ENCODE results near the gene OR2M2. TPM values are rescaled to one million over a fixed set of nuclear protein-coding genes. Genes with fewer than 3 reads are reported as not detected.

Gene OR2M2
- total RNA-seq (not detected), polyA plus RNA-seq (not detected), total RNA-seq (0 to 0.09 (median 0) reads per million in 6 experiments)

DNA sequence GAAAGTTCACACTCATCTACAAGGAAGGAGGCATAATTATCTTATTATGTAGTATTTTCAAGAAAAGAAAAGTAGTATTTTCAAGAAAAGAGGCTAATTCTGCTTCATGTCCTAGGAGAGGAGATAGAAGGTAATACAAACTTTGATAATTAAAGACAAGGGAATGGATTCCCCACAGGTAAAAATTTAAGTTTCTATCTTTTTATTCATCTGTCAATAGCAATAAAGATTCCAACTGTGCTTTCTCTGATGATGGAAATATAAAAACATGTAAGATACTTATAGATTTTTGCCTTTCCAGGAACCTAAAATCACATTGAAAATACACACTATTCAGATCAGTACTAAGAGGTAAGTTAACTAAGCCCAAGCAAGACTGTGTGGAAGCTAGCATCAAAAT, at the start of gene OR2M2:
OR2M2 (plus strand) TSS at position 301 of the 400 bp plus-strand sequence. CDS start 5,165 bp downstream, outside the sequence.
- Mint-ChIP-seq H3K9me3 (peaks cover 0 to 2% (median 0%) of the 10 kb centered on the region in 9 donors), H3K4me1 (no peaks in the 10 kb centered on the region), H3K27me3 (no peaks in the 10 kb centered on the region), H3K36me3 (peaks cover 0 to 3% (median 0%) of the 10 kb centered on the region in 3 donors), H3K27ac (no peak within 1 kb of the TSS), H3K4me3 (no peak within 1 kb of the TSS)
- POLR2A ChIA-PET = no interaction called here
- DNase-seq (no peak), ATAC-seq (no peak)

- POLR2A ChIA-PET = no interaction called here
- H3K27ac Mint-ChIP-seq = no peak overlapping the region
Observed at GRCh38 chr1:248127653-248128052, 47.0 kb upstream of the OR2M2 start.

DNA sequence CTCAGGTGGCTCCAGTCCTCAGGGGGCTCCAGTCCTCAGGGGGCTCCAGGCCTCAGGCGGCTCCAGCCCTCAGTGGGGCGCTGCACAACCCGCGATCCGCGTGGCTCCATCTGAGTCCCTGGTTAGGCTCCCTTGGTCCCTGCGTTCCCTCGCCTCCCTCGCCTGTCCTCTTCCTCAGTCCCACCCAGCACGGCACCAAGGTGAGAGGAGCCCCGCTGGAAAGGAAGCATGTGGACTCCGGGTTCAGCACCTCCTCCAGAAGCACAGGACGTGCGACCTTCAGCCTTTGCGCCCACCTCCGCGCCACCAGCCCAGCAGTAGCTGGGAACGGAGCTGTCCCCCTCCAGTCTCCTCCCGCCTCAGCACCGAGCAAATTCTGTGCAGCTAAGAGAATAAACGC, 37.8 kb upstream of the OR2M2 start:
- Mint-ChIP-seq H3K27ac (no peak overlapping the region), H3K36me3 (peaks cover 0 to 8% (median 0%) of the 10 kb centered on the region in 3 donors), H3K9me3 (peaks cover 3 to 24% (median 10%) of the 10 kb centered on the region in 9 donors), H3K4me3 (no peak overlapping the region), H3K4me1 (no peaks in the 10 kb centered on the region), H3K27me3 (peaks cover 0 to 6% (median 0%) of the 10 kb centered on the region in 5 donors)
- ATAC-seq (no peak), DNase-seq (peak in 1 of 10 donors; percentile 38)
- POLR2A ChIA-PET = no interaction called here

More at GRCh38 chr1:248127653-248128052, 47.0 kb upstream of the OR2M2 start:
- H3K27me3 Mint-ChIP-seq = peaks cover 0 to 17% (median 1%) of the 10 kb centered on the region in 5 donors
- peaks cover 4 to 68% (median 24%) of the 10 kb centered on the region in 9 donors for H3K9me3 Mint-ChIP-seq
- DNase-seq = no peak
- ATAC-seq = no peak
- H3K4me3 Mint-ChIP-seq = no peak overlapping the region
- H3K36me3 Mint-ChIP-seq = peaks cover 0 to 4% (median 1%) of the 10 kb centered on the region in 3 donors
- H3K4me1 Mint-ChIP-seq = no peaks in the 10 kb centered on the region

DNA sequence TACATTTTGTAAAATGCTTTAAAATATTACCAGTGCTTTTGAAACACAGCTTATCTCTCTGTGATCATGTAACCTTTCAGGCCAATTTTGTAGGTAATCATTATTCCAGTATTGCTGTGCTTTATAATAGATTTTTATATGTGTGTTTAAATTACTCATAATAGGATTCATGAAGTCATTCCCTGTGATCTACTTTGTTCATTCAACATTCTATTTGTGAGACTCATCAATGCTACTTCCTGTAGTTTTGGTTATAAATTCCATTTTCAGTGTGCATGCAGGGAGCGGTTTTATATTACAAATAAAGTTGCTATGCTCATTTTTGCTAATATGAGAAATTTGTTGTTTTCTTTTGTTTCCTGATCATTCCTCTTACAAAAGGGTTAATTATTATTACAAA, 33.8 kb upstream of the OR2M2 start:
- DNase-seq (no peak), ATAC-seq (no peak)
- Mint-ChIP-seq H3K4me3 (no peak overlapping the region), H3K9me3 (peaks cover 0 to 11% (median 4%) of the 10 kb centered on the region in 9 donors), H3K4me1 (no peaks in the 10 kb centered on the region), H3K27me3 (peaks cover 0 to 12% (median 0%) of the 10 kb centered on the region in 5 donors), H3K36me3 (no peaks in the 10 kb centered on the region), H3K27ac (no peak overlapping the region)
- POLR2A ChIA-PET = no interaction called here

DNA sequence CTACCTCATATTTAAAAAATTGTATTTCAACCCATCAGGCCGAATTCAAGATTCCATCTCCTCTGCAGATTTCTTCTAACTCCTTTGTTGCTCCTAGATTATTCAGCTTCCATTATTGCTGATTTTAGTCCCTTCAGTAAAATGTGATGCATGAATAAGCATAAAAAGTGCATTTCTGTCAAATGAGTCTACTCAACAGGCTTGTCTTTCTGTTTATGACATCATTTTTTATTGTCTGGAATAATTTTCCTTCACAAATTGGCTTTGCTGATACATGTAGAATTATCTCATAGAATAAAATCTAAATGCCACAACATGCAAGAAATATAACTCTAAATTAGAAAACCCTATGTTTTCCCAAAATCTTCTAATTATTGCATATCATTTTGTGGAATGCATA, 31.3 kb upstream of the OR2M2 start:
- peaks cover 0 to 27% (median 8%) of the 10 kb centered on the region in 9 donors for H3K9me3 Mint-ChIP-seq
- H3K36me3 Mint-ChIP-seq = no peaks in the 10 kb centered on the region
- peaks cover 0 to 10% (median 0%) of the 10 kb centered on the region in 5 donors for H3K27me3 Mint-ChIP-seq
- DNase-seq (no peak), ATAC-seq (no peak)
- no peak overlapping the region for H3K4me3 Mint-ChIP-seq
- H3K27ac Mint-ChIP-seq = no peak overlapping the region
- POLR2A ChIA-PET = no interaction called here
- no peaks in the 10 kb centered on the region for H3K4me1 Mint-ChIP-seq

DNA sequence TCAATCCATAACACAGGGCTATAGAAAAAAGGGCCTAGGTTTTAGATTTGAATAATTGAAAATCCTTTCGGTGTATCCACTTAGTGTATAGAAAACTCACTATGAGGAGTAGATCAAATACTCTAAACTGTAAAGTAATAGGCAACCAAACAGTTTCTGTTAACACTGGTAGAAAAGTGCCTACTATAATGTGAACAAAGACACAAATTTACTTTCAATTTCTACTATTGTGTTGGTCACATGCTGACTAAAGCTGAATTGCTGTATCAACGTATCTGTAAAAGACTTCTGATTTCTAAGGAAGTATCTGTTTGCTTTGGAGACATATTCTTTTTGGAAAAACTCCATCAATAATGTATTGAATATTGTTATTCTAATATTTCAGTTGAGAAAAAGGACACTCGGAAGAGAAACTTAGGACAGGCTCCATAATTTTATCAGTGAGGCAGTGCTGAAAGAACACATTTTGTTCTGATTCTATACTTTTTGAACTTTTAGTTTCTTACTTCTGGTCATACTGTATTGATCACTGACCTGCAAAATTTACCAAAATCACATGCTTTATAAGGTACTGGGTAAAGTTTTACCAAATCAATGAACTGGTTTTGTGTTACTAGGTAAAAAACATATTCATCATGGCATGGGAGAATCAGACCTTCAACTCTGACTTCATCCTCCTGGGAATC, 30.0 kb upstream of the OR2M2 start, which contains the start of gene OR2M5:
OR2M5 (plus strand) TSS at position 636 of the 686 bp plus-strand sequence; CDS start at position 636, 0 bp downstream.
- Mint-ChIP-seq H3K27ac (no peak within 1 kb of the TSS), H3K36me3 (no peaks in the 10 kb centered on the region), H3K9me3 (peaks cover 0 to 27% (median 13%) of the 10 kb centered on the region in 9 donors), H3K4me1 (peaks cover 0 to 5% (median 0%) of the 10 kb centered on the region in 4 donors), H3K4me3 (no peak within 1 kb of the TSS), H3K27me3 (peaks cover 0 to 14% (median 0%) of the 10 kb centered on the region in 5 donors)
- DNase-seq (no peak), ATAC-seq (no peak)
- POLR2A ChIA-PET = no interaction called here

DNA sequence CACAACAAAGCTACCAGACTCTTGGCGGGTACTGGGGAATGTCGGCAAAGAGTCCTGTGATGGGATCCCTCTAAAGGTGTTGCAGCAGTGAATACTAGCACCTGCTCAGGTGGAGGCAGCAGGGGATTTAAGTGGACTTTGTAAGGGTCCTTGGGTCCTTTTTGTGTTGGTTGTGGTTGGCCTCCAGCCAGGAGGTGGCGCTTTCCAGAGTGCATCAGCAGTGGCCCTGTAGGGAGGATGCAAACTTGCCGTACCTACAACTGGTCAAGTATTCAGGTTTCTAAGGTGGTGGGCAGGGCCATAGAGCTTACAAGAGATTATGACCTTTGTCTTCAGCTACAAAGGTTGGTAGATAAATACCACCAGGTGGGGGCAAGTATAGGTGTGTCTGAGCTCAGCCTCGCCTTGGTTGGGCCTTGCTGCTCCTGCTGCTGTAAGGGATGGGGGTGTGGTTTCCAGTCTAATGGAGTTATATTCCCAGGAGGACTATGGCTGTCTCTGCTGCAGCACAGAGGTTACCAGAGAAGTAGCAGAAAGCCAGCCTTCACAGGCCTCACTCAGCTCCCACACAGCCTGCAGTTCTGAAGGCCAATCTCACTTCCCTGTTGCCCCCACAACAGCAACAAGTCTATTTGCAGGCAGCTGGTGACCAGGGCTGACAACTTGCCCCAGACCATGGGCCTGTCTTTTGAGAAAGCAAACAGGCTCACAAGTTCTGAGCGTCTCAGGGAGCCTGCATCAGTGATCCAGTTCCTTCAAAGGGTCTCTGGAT, 22.4 kb upstream of the OR2M2 start:
- DNase-seq (peak in 1 of 10 donors; percentile 18), ATAC-seq (no peak)
- Mint-ChIP-seq H3K4me1 (peaks cover 0 to 5% (median 0%) of the 10 kb centered on the region in 4 donors), H3K27ac (peak overlapping the region in 1 of 10 donors; percentile 30), H3K4me3 (no peak overlapping the region), H3K27me3 (peaks cover 0 to 11% (median 0%) of the 10 kb centered on the region in 5 donors), H3K36me3 (no peaks in the 10 kb centered on the region), H3K9me3 (peaks cover 0 to 20% (median 6%) of the 10 kb centered on the region in 9 donors)
- POLR2A ChIA-PET = no interaction called here

DNA sequence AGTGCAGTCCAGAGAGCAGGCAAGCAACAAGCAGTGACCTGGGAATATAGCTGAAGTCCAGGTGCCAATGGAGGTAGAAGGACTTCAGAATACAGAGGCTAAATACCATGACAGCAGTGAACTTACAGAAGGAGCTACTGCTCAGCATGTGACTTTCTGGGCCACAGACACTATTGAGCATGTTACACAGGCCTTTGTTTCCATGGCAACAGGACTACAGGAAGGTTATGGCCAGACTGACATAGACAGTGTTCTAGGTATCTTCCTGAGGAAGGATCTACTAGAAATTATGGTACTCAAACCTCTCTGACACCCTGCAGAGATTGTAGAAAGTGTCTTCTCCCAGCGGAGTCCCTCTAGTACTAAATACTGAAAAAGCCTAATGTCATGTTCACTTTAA, 18.7 kb upstream of the OR2M2 start:
- Mint-ChIP-seq H3K9me3 (peaks cover 0 to 9% (median 0%) of the 10 kb centered on the region in 9 donors), H3K27ac (no peak overlapping the region), H3K27me3 (peaks cover 0 to 7% (median 0%) of the 10 kb centered on the region in 5 donors), H3K4me3 (no peak overlapping the region), H3K36me3 (no peaks in the 10 kb centered on the region), H3K4me1 (no peaks in the 10 kb centered on the region)
- DNase-seq (peak in 1 of 10 donors; percentile 49), ATAC-seq (no peak)
- POLR2A ChIA-PET = no interaction called here

GRCh38 chr1:248158758-248159157, 15.9 kb upstream of the OR2M2 start:
- ATAC-seq (no peak), DNase-seq (no peak)
- Mint-ChIP-seq H3K4me1 (no peaks in the 10 kb centered on the region), H3K27me3 (peaks cover 0 to 3% (median 0%) of the 10 kb centered on the region in 5 donors), H3K9me3 (peaks cover 0 to 3% (median 0%) of the 10 kb centered on the region in 9 donors), H3K27ac (no peak overlapping the region), H3K36me3 (no peaks in the 10 kb centered on the region), H3K4me3 (no peak overlapping the region)
- POLR2A ChIA-PET = no interaction called here

DNA sequence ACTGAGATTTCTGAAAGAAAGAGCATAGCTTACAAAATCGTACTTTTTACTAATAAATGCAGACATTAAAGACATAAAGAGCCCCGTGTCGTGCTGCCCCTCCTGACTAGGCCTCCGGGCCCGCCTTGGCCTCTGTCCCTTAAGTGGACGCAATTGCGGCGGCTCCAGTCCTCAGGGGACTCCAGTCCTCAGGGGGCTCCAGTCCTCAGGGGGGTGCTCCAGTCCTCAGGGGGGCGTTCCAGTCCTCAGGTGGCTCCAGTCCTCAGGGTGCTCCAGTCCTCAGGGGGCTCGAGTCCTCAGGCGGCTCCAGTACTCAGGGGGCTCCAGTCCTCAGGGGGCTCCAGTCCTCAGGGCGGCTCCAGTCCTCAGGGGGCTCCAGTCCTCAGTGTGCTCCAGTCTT, 10.6 kb upstream of the OR2M2 start:
- Mint-ChIP-seq H3K36me3 (no peaks in the 10 kb centered on the region), H3K9me3 (peaks cover 0 to 8% (median 3%) of the 10 kb centered on the region in 9 donors), H3K4me1 (no peaks in the 10 kb centered on the region), H3K27me3 (peaks cover 0 to 3% (median 0%) of the 10 kb centered on the region in 5 donors), H3K4me3 (no peak overlapping the region), H3K27ac (no peak overlapping the region)
- ATAC-seq (no peak), DNase-seq (peak in 1 of 10 donors; percentile 32)
- POLR2A ChIA-PET = no interaction called here

DNA sequence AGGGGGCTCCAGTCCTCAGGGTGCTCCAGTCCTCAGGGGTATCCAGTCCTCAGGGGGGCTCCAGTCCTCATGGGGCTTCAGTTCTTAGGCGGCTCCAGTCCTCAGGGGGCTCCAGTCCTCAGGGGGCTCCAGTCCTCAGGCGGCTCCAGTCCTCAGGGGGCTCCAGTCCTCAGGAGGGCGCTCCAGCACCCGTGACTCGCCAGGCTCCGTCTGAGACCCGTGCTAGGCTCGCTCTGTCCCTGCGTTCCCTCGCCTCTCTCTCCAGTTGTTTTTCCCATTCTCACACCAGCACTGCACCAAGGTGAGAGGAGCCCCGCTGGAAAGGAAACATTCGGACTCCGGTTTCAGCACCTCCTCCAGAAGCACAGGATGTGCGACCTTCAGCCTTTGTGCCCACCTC, 9.4 kb upstream of the OR2M2 start:
- Mint-ChIP-seq H3K27me3 (no peaks in the 10 kb centered on the region), H3K4me1 (no peaks in the 10 kb centered on the region), H3K27ac (no peak overlapping the region), H3K9me3 (peaks cover 0 to 8% (median 3%) of the 10 kb centered on the region in 9 donors), H3K36me3 (no peaks in the 10 kb centered on the region), H3K4me3 (no peak overlapping the region)
- no peak for ATAC-seq
- POLR2A ChIA-PET = no interaction called here
- DNase-seq = peak in 1 of 10 donors; percentile 27

DNA sequence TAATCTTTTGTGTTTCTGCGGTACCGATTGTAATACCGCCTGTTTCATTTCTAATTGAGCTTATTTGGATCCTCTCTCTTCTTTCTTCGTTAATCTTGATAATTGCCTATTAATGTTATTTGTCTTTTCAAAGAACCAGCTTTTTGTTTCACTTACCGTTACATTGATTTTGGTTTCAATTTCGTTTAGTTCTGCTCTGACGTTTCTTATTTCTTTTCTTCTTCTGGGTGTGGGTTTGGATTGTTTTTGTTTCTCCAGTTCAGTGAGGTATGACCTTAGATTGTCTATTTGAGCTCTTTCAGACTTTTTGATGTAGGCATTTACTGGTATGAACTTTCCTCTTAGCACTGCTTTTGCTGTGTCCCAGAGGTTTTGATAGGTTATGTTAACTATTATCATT, 9.4 kb downstream of the OR2M2 start:
- no peak overlapping the region for H3K4me3 Mint-ChIP-seq
- POLR2A ChIA-PET = no interaction called here
- H3K27me3 Mint-ChIP-seq = peaks cover 0 to 25% (median 11%) of the 10 kb centered on the region in 5 donors
- no peak overlapping the region for H3K27ac Mint-ChIP-seq
- H3K36me3 Mint-ChIP-seq = peaks cover 0 to 4% (median 0%) of the 10 kb centered on the region in 3 donors
- DNase-seq (no peak), ATAC-seq (no peak)
- peaks cover 2 to 39% (median 10%) of the 10 kb centered on the region in 9 donors for H3K9me3 Mint-ChIP-seq
- no peaks in the 10 kb centered on the region for H3K4me1 Mint-ChIP-seq

DNA sequence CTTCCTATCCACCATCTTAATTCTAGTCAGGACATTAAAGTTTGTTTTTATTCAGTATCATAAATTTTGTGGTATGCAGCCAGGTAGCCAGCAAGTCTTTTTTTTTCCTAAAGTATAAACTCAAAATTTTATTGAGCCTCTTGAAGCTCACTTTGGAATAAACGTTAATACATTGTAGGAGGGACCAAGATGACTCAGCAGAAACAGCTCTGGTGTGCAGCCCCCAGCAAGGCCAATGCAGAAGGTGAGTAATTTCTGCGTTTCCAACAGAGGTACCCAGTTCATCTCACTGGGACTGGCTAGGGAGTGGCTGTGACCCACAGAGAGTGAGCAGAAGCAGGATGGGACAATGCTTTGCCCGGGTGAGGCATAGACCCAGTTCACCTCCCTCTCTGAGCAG, 12.7 kb downstream of the OR2M2 start:
- Mint-ChIP-seq H3K9me3 (peaks cover 2 to 46% (median 10%) of the 10 kb centered on the region in 9 donors), H3K4me3 (no peak overlapping the region), H3K36me3 (no peaks in the 10 kb centered on the region), H3K27me3 (peaks cover 0 to 21% (median 11%) of the 10 kb centered on the region in 5 donors), H3K4me1 (no peaks in the 10 kb centered on the region), H3K27ac (no peak overlapping the region)
- no peak for ATAC-seq
- POLR2A ChIA-PET = no interaction called here
- no peak for DNase-seq

All from naive thymus-derived CD8-positive, alpha-beta T cell (primary cell).